ENCODE data around the gene APPBP2.

DNA sequence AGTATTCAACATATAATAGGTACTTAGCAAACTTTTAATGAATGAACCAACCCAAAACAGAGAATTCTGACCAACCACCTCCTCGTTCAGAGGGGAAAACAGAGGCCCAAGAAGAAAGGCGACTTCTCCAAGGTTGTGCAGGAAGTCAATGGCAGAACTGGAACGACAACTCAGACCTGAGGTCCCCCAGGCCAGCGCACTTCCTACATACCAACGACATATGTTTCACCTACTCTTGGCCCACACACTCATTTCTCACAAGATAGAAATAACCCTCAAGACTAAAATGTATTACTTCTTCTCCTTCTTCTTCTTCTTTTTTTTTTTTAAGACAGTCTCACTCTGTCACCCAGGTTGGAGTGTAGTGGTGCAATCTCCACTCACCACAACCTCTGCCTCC lies 89.4 kb downstream of the APPBP2 start:
- TF ChIP-seq, protein P1, sequence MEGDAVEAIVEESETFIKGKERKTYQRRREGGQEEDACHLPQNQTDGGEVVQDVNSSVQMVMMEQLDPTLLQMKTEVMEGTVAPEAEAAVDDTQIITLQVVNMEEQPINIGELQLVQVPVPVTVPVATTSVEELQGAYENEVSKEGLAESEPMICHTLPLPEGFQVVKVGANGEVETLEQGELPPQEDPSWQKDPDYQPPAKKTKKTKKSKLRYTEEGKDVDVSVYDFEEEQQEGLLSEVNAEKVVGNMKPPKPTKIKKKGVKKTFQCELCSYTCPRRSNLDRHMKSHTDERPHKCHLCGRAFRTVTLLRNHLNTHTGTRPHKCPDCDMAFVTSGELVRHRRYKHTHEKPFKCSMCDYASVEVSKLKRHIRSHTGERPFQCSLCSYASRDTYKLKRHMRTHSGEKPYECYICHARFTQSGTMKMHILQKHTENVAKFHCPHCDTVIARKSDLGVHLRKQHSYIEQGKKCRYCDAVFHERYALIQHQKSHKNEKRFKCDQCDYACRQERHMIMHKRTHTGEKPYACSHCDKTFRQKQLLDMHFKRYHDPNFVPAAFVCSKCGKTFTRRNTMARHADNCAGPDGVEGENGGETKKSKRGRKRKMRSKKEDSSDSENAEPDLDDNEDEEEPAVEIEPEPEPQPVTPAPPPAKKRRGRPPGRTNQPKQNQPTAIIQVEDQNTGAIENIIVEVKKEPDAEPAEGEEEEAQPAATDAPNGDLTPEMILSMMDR (IDR thresholded peaks at IDR 0.05), result no peak
- TF ChIP-seq EZH2 (IDR thresholded peaks at IDR 0.05), result no peak

All from neural progenitor cell (in vitro differentiated cells).